ENCODE measurements around the gene TMA7.

- TF ChIP-seq POLR2AphosphoS5 (IDR thresholded peaks at IDR 0.05; ENCODE audit: low read depth, low read length) (no peak), POLR2A (IDR thresholded peaks at IDR 0.05; ENCODE audit: low read depth, low read length) (no peak), SPI1 (IDR thresholded peaks at IDR 0.05; ENCODE audit: low read depth, low read length) (no peak)
Observed at GRCh38 chr3:48460517-48460902, 20.5 kb downstream of the TMA7 start.
